Osteoblast (primary cell): Measurements from ENCODE around the gene TMEM106A. TPM values are rescaled to one million over a fixed set of nuclear protein-coding genes. Genes with fewer than 3 reads are reported as not detected.
"Not testable (repeated sequence)": the region's sequence is repeated elsewhere in the genome, so short reads cannot be mapped to it uniquely, and the experiment has no call there.

Source experiments
- DNase-seq: peaks from one replicate; pipeline ENCODE4 v3.0.0; 2011; ENCODE audit warnings: low spot score, mixed read lengths; ENCODE audit not compliant: insufficient read length; ENCODE audit errors: missing footprints
- H2AFZ ChIP-seq: 2 replicates; pipeline ENCODE4 v1.6.0; 2011; ENCODE audit warnings: mild to moderate bottlenecking, low read length
- H3K27ac ChIP-seq: 2 replicates; pipeline ENCODE4 v1.5.1; 2011; ENCODE audit warnings: mild to moderate bottlenecking, low read depth, low read length, moderate library complexity
- H3K27me3 ChIP-seq: 2 replicates; pipeline ENCODE4 v1.6.0; 2012; ENCODE audit warnings: mild to moderate bottlenecking, control low read depth, inconsistent platforms, low read length, moderate library complexity; ENCODE audit not compliant: insufficient read depth
- H3K36me3 ChIP-seq: 2 replicates; pipeline ENCODE4 v1.5.1; 2011; ENCODE audit warnings: mild to moderate bottlenecking, low read length, control low read depth, moderate library complexity; ENCODE audit not compliant: insufficient read depth
- H3K4me1 ChIP-seq: 2 replicates; pipeline ENCODE4 v1.5.1; 2011; ENCODE audit warnings: mild to moderate bottlenecking, low read length, control low read depth, moderate library complexity; ENCODE audit not compliant: insufficient read depth
- H3K4me2 ChIP-seq: 2 replicates; pipeline ENCODE4 v1.6.0; 2011; ENCODE audit warnings: mild to moderate bottlenecking, low read length; ENCODE audit not compliant: insufficient read depth
- H3K4me3 ChIP-seq: fragments of 200-600 bp; sonication (generic); 3 replicates; pipeline ENCODE4 v1.5.1; 2012; ENCODE audit warnings: mild to moderate bottlenecking, low read length, inconsistent platforms; ENCODE audit not compliant: insufficient read depth
- H3K79me2 ChIP-seq: 2 replicates; pipeline ENCODE4 v1.6.0; 2012; ENCODE audit warnings: mild to moderate bottlenecking, low read length, control low read depth, inconsistent platforms; ENCODE audit not compliant: insufficient read depth
- H3K9me3 ChIP-seq: 2 replicates; pipeline ENCODE4 v1.5.1; 2011; ENCODE audit warnings: low read depth, low read length, control low read depth
- H4K20me1 ChIP-seq: 2 replicates; pipeline ENCODE4 v1.6.0; 2012; ENCODE audit warnings: mild to moderate bottlenecking, low read length, control low read depth; ENCODE audit not compliant: insufficient read depth
- CTCF ChIP-seq: IDR thresholded peaks from 2 replicates; pipeline ENCODE4 v1.5.1; 2011; ENCODE audit warnings: mild to moderate bottlenecking, low read depth, low read length, moderate library complexity; ENCODE audit errors: extremely low read depth
- total RNA-seq: library from RNA; depleted of rRNA; stranded (reverse); fragments of >200 nt; gene quantifications from 2 replicates; pipeline ENCODE4 v1.2.3, GENCODE V29; 2012

The TMEM106A gene
- total RNA-seq, 1 donor = 5.1 TPM

GRCh38 chr17:43226393-43226792 is 14.7 kb downstream of the TMEM106A start:
- no peaks in the 10 kb centered on the region for H3K27me3 ChIP-seq
- no peak overlapping the region for H2AFZ ChIP-seq
- no peak overlapping the region for H3K4me2 ChIP-seq
- no peak overlapping the region for H3K4me3 ChIP-seq
- H3K27ac ChIP-seq = no peak overlapping the region
- no peaks in the 10 kb centered on the region for H3K79me2 ChIP-seq
- H4K20me1 ChIP-seq = no peaks in the 10 kb centered on the region
- DNase-seq = no peak
- H3K4me1 ChIP-seq = no peaks in the 10 kb centered on the region
- peaks cover 25% of the 10 kb centered on the region for H3K36me3 ChIP-seq
- H3K9me3 ChIP-seq = no peaks in the 10 kb centered on the region
- TF ChIP-seq CTCF = no peak

GRCh38 chr17:43228020-43228782 is 16.5 kb downstream of the TMEM106A start, which contains the start of gene CCDC200:
Gene CCDC200 (minus strand): TSS chr17:43228623. CDS start chr17:43228554, 69 bp downstream.
- H2AFZ ChIP-seq, DNase-seq, H3K9me3 ChIP-seq, H4K20me1 ChIP-seq, H3K4me1 ChIP-seq, H3K27me3 ChIP-seq, H3K4me2 ChIP-seq, H3K4me3 ChIP-seq, H3K79me2 ChIP-seq, H3K27ac ChIP-seq: not testable (repeated sequence)
- H3K36me3 ChIP-seq = peaks cover 20% of the 10 kb centered on the region

- H4K20me1 ChIP-seq, H3K36me3 ChIP-seq, H2AFZ ChIP-seq, H3K27me3 ChIP-seq, H3K9me3 ChIP-seq, H3K4me1 ChIP-seq, DNase-seq, H3K79me2 ChIP-seq: not testable (repeated sequence)
- H3K4me3 ChIP-seq = peak overlapping the region; percentile 56
- H3K4me2 ChIP-seq = peak overlapping the region; percentile 72
- H3K27ac ChIP-seq = peak overlapping the region; percentile 45
Measured at GRCh38 chr17:43231205-43232020, 19.7 kb downstream of the TMEM106A start.

- DNase-seq, H4K20me1 ChIP-seq, H3K4me1 ChIP-seq, H3K27me3 ChIP-seq, H2AFZ ChIP-seq, H3K36me3 ChIP-seq, H3K9me3 ChIP-seq, H3K79me2 ChIP-seq: not testable (repeated sequence)
- peak overlapping the region; percentile 56 for H3K4me3 ChIP-seq
- H3K27ac ChIP-seq = peak overlapping the region; percentile 45
- H3K4me2 ChIP-seq = peak overlapping the region; percentile 72
Measured at GRCh38 chr17:43232021-43232699, 20.5 kb downstream of the TMEM106A start.

- not testable (repeated sequence) for DNase-seq, H3K4me2 ChIP-seq, H3K27me3 ChIP-seq, H3K79me2 ChIP-seq, H3K4me3 ChIP-seq, H3K9me3 ChIP-seq, H4K20me1 ChIP-seq, H3K27ac ChIP-seq, H3K4me1 ChIP-seq, H3K36me3 ChIP-seq, H2AFZ ChIP-seq
Measured at GRCh38 chr17:43233263-43233662, 21.6 kb downstream of the TMEM106A start.

GRCh38 chr17:43233877-43234276 is 22.2 kb downstream of the TMEM106A start, which contains the start of gene RNU2-1:
Gene RNU2-1 (minus strand): TSS chr17:43233977.
- H3K27ac ChIP-seq, H4K20me1 ChIP-seq, DNase-seq, H3K9me3 ChIP-seq, H2AFZ ChIP-seq, H3K36me3 ChIP-seq, H3K27me3 ChIP-seq, H3K4me1 ChIP-seq, H3K79me2 ChIP-seq, H3K4me2 ChIP-seq, H3K4me3 ChIP-seq: not testable (repeated sequence)

GRCh38 chr17:43239597-43239996 is 27.9 kb downstream of the TMEM106A start:
- not testable (repeated sequence) for H3K79me2 ChIP-seq, DNase-seq, H3K27ac ChIP-seq, H3K4me2 ChIP-seq, H3K27me3 ChIP-seq, H3K9me3 ChIP-seq, H3K36me3 ChIP-seq, H4K20me1 ChIP-seq, H3K4me1 ChIP-seq, H3K4me3 ChIP-seq, H2AFZ ChIP-seq
